GM12864 (cell line): ENCODE measurements around the gene PLPP6.
"Not testable (repeated sequence)": the region's sequence is repeated elsewhere in the genome, so short reads cannot be mapped to it uniquely, and the experiment has no call there.

Source experiments
- DNase-seq: peaks from one replicate; pipeline ENCODE4 v3.0.0-alpha.2; 2011; ENCODE audit warnings: low read depth
- H3K4me3 ChIP-seq: 2 replicates; pipeline ENCODE4 v1.5.1; 2011; ENCODE audit warnings: mild to moderate bottlenecking, low read depth, low read length, control low read depth
- TF ChIP-seq, protein P1 (sequence below): IDR thresholded peaks from 2 replicates; pipeline ENCODE4 v1.5.1; 2011; ENCODE audit warnings: low read depth, mild to moderate bottlenecking, moderate library complexity, low read length, control low read depth, inconsistent platforms; ENCODE audit errors: missing control alignments

Gene PLPP6

DNA sequence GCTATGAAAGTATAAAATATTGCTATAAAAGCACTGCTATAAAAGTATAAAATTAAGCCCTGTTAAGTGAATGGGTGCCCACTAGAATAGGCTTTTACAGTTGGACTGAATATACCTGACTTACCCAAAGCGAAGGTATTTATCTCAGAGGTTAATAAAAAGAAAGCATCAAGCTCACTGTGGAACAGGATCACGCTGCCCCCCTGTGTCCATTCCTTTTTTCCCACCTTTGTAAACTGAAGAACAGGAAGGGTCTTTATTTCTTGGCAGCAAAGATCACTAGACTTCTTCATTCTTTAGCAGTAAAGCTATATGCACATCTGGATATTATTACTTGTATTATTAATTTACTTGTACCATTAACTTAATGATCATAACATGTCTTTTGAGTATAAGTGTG is 22.1 kb upstream of the PLPP6 start:
- no peak for DNase-seq
- TF ChIP-seq, protein P1, sequence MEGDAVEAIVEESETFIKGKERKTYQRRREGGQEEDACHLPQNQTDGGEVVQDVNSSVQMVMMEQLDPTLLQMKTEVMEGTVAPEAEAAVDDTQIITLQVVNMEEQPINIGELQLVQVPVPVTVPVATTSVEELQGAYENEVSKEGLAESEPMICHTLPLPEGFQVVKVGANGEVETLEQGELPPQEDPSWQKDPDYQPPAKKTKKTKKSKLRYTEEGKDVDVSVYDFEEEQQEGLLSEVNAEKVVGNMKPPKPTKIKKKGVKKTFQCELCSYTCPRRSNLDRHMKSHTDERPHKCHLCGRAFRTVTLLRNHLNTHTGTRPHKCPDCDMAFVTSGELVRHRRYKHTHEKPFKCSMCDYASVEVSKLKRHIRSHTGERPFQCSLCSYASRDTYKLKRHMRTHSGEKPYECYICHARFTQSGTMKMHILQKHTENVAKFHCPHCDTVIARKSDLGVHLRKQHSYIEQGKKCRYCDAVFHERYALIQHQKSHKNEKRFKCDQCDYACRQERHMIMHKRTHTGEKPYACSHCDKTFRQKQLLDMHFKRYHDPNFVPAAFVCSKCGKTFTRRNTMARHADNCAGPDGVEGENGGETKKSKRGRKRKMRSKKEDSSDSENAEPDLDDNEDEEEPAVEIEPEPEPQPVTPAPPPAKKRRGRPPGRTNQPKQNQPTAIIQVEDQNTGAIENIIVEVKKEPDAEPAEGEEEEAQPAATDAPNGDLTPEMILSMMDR, result peak; percentile 21
- no peak overlapping the region for H3K4me3 ChIP-seq

DNA sequence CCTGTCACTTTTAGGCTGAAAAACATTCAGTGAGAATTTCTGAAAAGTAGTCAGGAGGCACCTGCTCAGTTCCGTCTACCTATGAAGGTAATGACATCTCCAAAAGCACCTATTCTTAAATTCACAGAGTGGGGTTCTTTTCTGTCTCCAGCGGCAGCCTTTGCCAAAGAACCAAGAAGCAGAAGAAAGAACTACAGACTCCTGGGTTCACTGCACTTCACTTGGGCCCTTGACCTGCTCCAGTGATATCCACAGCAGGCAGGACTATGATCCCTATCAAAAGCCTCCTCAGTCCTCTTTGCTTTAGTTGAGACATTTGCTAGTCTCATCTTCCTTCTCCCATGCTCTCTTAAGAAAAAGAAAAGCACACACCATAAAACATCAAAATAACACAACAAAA is 19.7 kb upstream of the PLPP6 start:
- TF ChIP-seq, protein P1, result no peak
- DNase-seq, result no peak
- no peak overlapping the region for H3K4me3 ChIP-seq

DNA sequence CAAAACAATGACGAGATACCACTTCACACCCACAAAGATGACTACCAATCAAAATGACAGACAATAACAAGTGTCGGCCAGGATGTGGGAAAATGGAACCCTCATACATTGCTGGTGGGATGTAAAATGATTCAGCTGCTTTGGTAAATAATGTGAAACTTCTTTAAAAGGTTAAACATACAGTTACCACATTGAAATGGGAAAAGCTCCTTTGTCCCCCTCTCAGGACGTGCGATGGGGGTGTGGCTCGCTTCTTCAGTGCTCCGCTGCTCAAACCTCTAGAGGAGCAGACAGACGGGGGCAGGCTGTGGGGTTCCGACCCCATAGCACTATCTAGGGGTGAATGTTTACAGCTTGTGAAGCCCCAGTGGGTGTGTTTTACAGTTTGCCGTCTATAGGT is 8.0 kb upstream of the PLPP6 start:
- no peak overlapping the region for H3K4me3 ChIP-seq
- no peak for DNase-seq
- TF ChIP-seq, protein P1, result no peak

DNA sequence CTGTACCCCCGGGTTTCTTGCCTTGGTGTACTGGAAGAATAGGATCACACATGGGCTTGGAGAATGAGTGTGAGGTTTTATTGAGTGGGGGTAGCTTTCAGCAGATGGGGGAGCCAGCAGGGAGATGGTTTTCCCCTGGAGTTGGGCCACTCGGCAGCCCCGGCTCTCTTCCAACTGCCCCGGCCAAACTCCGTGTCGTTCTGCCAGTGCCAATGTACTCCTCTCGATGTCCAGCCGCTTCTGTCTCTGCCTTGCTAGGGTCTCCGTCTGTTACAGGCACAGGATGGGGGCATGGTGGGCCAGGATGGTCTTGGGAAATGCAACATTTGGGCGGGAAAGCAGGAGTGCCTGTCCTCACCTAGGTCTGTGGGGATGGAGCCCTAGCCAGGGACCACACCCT is 7.6 kb upstream of the PLPP6 start:
- DNase-seq, result no peak
- TF ChIP-seq, protein P1, result no peak
- H3K4me3 ChIP-seq, result no peak overlapping the region

DNA sequence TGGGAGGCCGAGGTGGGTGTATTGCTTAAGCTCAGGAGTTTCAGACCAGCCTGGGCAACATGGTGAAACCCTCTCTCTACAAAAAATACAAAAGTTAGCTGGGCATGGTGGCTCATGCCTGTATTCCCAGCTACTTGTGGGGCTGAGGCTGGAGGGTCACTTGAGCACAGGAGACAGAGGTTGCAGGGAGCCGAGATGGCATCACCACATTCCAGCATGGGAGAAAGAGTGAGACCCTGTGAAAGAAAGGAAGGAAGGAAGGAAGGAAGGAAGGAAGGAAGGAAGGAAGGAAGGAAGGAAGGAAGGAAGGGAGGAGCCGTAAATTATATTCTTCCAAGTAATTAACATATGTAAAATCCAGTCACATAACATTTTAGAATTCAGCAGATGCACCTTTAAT is 5.9 kb upstream of the PLPP6 start:
- H3K4me3 ChIP-seq, DNase-seq: not testable (repeated sequence)

DNA sequence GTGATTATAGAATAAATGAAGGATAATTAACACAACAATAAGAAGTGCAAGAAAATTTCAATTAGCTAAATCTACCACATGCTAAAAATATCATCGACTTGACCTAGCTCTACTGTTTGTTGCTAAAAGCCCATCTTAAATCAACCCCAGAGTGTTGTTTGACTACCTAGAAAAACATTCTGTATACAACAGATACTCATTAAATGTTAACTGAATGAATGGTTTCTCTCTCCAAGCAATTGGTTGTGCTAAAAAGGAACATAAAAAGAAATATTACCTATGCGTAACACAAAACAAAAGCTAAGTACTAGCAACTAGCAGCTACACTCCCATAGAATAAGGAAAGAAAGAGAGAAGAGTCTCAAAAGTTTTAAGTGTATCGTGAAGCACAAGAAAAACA is 5.5 kb upstream of the PLPP6 start:
- no peak overlapping the region for H3K4me3 ChIP-seq
- DNase-seq, result no peak
- TF ChIP-seq, protein P1, result no peak

DNA sequence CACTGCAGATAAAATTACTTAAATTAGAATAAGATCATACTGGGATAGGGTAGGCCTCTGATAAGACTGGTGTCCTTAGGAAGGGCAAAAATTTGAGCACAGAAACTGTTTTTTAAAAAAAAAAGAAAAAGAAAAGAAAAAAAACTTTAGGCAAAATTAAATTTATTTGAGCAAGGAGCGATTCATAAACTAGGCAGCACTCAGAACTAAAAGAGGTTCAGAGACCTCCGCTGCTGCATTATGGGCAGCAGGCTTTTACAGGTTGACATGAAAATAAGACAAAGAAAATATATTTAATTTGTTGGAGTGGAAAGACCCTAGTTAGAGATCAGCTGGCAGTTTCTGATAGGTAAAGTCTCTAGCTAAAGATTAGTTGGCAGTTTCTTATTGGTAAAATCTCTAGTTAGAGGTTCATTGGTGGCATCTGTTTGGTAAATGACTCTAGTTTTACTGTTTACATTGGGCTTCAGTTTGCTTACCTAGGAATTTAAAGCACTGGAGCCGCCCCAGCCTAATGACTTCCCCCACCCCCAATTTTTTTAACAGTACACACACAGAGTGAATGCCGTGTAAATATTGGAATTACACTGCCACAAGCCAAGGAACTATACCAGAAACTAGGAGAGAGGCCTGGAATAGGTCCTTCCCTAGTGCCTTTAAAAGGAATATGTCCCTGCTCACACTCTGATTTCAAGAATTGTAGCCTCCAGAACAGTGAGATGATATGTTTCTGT is 4.5 kb upstream of the PLPP6 start:
- H3K4me3 ChIP-seq, result no peak overlapping the region
- no peak for DNase-seq
- TF ChIP-seq, protein P1, result no peak

DNA sequence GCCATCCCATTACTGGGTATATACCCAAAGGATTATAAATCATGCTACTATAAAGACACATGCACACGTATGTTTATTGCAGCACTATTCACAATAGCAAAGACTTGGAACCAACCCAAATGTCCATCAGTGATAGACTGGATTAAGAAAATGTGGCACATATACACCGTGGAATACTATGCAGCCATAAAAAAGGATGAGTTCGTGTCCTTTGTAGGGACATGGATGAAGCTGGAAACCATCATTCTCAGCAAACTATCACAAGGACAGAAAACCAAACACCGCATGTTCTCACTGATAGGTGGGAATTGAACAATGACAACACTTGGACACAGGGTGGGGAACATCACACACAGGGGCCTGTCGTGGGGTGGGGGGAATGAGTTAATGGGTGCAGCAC is 1.4 kb upstream of the PLPP6 start:
- H3K4me3 ChIP-seq, DNase-seq: not testable (repeated sequence)
